Colonic mucosa (tissue), 4 donors: Measurements from ENCODE around the gene NFIA. TPM values are rescaled to one million over a fixed set of nuclear protein-coding genes. Genes with fewer than 3 reads are reported as not detected.

ENCODE experiments used
- DNase-seq: peaks from one replicate; pipeline ENCODE4 v3.0.0-alpha.2; 2020
- H3K27ac ChIP-seq: fragments of 200-600 bp; one replicate; pipeline ENCODE4 v1.8.0; 2021
- H3K27me3 ChIP-seq: fragments of 200-600 bp; one replicate; pipeline ENCODE4 v1.8.0; 2021
- H3K36me3 ChIP-seq: fragments of 200-600 bp; one replicate; pipeline ENCODE4 v1.8.0; 2021
- H3K4me1 ChIP-seq: fragments of 200-600 bp; one replicate; pipeline ENCODE4 v1.8.0; 2021; ENCODE audit warnings: mild to moderate bottlenecking
- H3K4me3 ChIP-seq: fragments of 200-600 bp; one replicate; pipeline ENCODE4 v1.8.0; 2021
- H3K9ac ChIP-seq, 2 donors: one replicate each; pipeline ENCODE4 v1.7.0; 2013; ENCODE audit warnings: control low read depth in 2 of 2, low read depth in 2 of 2, low read length in 2 of 2
- H3K9me3 ChIP-seq: fragments of 200-600 bp; one replicate; pipeline ENCODE4 v1.8.0; 2021
- intact Hi-C: fragments of 100-400 bp; cut with DNase I; formaldehyde crosslinking; loops from one replicate; pipeline ENCODE4 v1.14.1; 2022
- total RNA-seq, 2 donors: library from RNA; stranded (reverse); fragmentation: NEBNext Ultra II Directional in 1 of 2; extraction: Animal tissue kit (Norgen Biotek cat#: 25700) in 1 of 2; gene quantifications; one replicate each; pipeline ENCODE4 v1.2.1, GENCODE V29; 2021
- TF ChIP-seq, protein P1 (sequence below): fragments of 200-600 bp; IDR thresholded peaks from one replicate; pipeline ENCODE4 v1.8.0; 2022; ENCODE audit warnings: antibody characterized with exemption, mild to moderate bottlenecking
- donor health status: healthy.
- donor health status: DM: no; HTN: no; CAD: no.
- donor health status: DM: no; HTN: no; CAD: no.

Gene NFIA
- total RNA-seq, result 10 to 100 TPM; 36.0 to 44.2 TPM

DNA sequence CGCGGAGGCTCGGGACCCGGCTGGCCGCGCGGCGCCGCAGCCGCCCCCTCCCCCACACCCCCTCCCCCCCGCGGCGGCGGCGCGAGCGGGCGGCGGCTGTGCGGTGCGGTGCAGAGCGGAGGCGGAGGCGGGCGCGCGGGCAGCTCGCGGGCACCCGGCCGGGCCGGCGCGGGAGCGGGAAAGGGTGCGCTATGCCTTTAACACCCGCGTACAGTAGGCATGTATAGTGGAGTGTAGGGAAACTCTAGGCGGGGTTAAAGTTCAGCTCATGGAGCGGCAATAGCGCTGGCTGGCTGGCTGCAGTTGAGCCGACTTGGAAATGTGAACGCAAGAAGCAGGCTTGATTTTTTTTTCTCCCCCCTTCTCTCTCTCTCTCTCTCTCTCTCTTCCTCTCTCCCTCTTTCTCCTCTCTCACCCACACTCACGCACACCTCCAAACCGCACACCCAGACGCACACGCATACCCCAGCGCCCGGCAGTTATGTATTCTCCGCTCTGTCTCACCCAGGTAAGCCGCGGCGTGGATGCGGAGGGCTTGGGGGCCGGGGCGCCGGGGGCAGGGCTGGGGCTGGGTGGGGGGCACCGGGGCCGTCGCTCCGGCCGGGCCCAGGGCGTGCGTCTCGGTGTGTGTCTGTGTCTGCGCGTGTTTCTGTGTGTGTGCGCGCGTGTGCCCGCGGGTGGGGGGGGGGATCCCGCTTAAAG lies at the start of gene NFIA:
Gene NFIA, plus strand, starts transcription at position 251 of the 702 bp plus-strand sequence.
- intact Hi-C loops, result no loop called here
- H3K4me1 ChIP-seq, result peaks cover 15% of the 10 kb centered on the region

DNA sequence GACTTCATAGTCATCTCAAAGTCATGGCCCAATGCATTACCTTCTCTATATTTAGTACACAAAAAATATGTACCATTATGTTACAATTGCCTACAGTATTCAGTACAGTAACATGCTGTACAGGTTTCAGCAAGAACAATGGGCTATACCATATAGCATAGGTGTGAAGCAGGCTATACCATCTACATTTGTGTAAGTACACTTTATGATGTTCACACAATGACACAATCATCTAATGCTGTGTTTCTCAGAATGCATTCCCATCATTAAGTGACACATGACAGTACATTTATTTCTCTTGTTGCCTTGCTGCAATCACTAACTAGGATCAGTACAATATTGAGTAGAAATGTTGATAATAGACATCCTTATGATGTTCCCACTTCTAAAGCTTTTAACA lies 46.5 kb upstream of the NFIA start:
- TF ChIP-seq, protein P1, sequence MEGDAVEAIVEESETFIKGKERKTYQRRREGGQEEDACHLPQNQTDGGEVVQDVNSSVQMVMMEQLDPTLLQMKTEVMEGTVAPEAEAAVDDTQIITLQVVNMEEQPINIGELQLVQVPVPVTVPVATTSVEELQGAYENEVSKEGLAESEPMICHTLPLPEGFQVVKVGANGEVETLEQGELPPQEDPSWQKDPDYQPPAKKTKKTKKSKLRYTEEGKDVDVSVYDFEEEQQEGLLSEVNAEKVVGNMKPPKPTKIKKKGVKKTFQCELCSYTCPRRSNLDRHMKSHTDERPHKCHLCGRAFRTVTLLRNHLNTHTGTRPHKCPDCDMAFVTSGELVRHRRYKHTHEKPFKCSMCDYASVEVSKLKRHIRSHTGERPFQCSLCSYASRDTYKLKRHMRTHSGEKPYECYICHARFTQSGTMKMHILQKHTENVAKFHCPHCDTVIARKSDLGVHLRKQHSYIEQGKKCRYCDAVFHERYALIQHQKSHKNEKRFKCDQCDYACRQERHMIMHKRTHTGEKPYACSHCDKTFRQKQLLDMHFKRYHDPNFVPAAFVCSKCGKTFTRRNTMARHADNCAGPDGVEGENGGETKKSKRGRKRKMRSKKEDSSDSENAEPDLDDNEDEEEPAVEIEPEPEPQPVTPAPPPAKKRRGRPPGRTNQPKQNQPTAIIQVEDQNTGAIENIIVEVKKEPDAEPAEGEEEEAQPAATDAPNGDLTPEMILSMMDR, result no peak
- no peak for DNase-seq
- no peaks in the 10 kb centered on the region for H3K27me3 ChIP-seq
- H3K9me3 ChIP-seq, result no peaks in the 10 kb centered on the region
- H3K4me3 ChIP-seq, result no peak overlapping the region
- no peak overlapping the region for H3K27ac ChIP-seq
- H3K36me3 ChIP-seq, result no peaks in the 10 kb centered on the region
- no peaks in the 10 kb centered on the region for H3K4me1 ChIP-seq
- intact Hi-C loops, result no loop called here
- no peak overlapping the region for H3K9ac ChIP-seq

More for the DNA sequence above, at the start of gene NFIA:
- H3K36me3 ChIP-seq, result no peaks in the 10 kb centered on the region
- H3K27ac ChIP-seq, result peak within 1 kb of the TSS; percentile 76
- H3K27me3 ChIP-seq, result no peaks in the 10 kb centered on the region
- H3K4me3 ChIP-seq, result peak within 1 kb of the TSS; percentile 72
- TF ChIP-seq, protein P1, result no peak
- no peaks in the 10 kb centered on the region for H3K9me3 ChIP-seq
- peak; percentile 76 for DNase-seq
- peak within 1 kb of the TSS; percentile 86 to 87 for H3K9ac ChIP-seq

DNA sequence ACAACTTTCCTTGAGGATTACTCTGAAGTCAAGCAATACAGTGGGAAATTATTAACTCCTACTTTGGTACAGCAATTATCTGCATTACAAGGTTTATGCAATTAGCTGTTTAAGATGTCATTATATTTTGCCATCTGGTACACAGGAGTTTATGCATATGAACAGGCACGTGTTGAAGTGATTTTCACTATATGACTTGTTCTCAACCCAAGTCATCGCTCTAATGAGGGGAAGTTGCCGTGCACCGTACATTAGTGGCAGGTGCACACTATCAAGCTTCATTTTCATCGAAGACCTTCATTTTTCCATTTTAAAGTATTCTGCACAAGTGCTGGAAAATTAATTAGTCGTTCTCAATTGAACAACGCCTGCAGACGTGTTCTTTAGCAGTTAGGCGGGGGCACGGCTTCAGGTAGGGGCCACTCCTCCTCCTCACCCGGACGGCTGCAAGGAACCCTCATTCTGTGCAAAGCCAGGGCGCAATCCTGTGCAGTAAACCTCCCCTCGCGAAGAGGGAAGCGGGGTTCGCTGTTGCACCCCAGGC lies 39.8 kb upstream of the NFIA start:
- H3K27ac ChIP-seq, result no peak overlapping the region
- H3K4me3 ChIP-seq, result peak overlapping the region; percentile 22
- H3K27me3 ChIP-seq, result no peaks in the 10 kb centered on the region
- no peaks in the 10 kb centered on the region for H3K4me1 ChIP-seq
- TF ChIP-seq, protein P1, result no peak
- H3K9me3 ChIP-seq, result no peaks in the 10 kb centered on the region
- intact Hi-C loops, result loop anchor here (2.0 to 10.0 kb wide), 4 partner anchors 60 to 1068 kb away; no protein-coding TSS in a partner anchor
- DNase-seq, result no peak
- peak overlapping the region in 1 of 2 donors; percentile 29 for H3K9ac ChIP-seq
- no peaks in the 10 kb centered on the region for H3K36me3 ChIP-seq

DNA sequence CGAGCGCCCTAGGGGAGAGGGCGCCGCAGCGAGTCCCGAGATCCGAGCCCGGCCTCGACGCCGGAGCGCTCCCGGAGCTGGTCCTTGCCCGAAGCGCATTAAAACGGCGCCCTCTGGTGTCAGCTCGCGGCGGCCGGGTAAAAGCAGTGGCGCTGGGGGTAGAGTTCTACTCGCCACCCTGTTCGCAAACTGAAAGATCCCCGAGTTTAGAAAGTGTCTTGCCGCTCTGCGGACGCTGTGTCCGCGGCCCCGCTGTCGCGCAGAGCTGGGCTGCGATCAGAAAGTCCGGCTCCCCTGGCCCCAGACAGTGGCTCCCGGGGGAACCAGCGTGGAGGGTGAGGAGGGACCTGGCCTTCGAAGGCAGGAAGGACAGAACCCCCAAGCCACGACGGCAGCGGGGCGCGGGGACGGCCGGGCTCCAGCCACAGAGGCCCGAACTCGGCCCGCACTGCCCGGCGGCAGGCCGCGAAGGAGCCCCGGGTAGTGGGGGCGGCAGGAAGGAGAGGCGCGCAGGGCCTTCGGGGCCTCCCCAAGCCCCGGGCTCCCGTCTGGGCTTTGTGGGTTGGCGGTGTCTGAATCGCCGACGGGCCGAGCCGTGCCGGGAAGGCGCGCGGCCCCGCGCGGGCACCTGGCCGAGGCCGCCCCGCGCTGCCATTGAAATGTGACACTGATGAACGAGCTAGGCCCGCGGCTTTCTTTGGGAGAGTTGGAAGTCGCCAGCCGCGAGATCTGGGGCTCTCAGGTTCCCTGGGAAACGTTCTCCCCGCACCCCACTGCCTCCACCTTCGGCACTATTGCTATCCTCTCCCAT lies 39.1 kb upstream of the NFIA start:
- DNase-seq, result peak; percentile 93
- peak overlapping the region; percentile 22 for H3K4me3 ChIP-seq
- peak overlapping the region; percentile 29 to 51 for H3K9ac ChIP-seq
- no peaks in the 10 kb centered on the region for H3K4me1 ChIP-seq
- H3K27me3 ChIP-seq, result no peaks in the 10 kb centered on the region
- TF ChIP-seq, protein P1, result peak; percentile 77
- no peak overlapping the region for H3K27ac ChIP-seq
- H3K36me3 ChIP-seq, result no peaks in the 10 kb centered on the region
- H3K9me3 ChIP-seq, result no peaks in the 10 kb centered on the region
- intact Hi-C loops, result loop anchor here (2.0 to 10.0 kb wide), 4 partner anchors 61 to 1068 kb away; no protein-coding TSS in a partner anchor

DNA sequence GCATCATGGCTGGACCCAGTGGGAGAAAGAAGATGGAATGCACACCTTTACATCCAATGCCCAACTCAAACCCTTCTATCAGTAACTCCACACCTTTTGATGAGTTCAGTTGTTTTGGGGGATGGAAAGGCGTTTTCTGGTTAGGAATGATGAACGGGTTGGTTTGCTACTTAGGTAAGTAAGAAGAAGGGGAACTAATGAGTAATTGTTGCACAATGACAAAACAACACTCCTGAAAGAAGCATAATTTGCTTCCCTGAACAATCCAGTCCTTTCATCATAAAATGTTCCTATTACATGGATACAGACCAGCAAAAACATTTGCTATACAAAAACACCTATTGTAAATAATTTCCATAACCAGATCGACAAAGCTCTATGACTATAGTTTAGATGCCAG lies 35.9 kb upstream of the NFIA start:
- TF ChIP-seq, protein P1, result no peak
- no peaks in the 10 kb centered on the region for H3K27me3 ChIP-seq
- intact Hi-C loops, result loop anchor here (10.0 kb wide), 2 partner anchors 598 to 1072 kb away; no protein-coding TSS in a partner anchor
- no peak overlapping the region for H3K9ac ChIP-seq
- no peaks in the 10 kb centered on the region for H3K36me3 ChIP-seq
- DNase-seq, result no peak
- no peak overlapping the region for H3K27ac ChIP-seq
- H3K4me1 ChIP-seq, result no peaks in the 10 kb centered on the region
- H3K9me3 ChIP-seq, result no peaks in the 10 kb centered on the region
- no peak overlapping the region for H3K4me3 ChIP-seq
